ENCODE data around the gene DRG2. TPM values are rescaled to one million over a fixed set of nuclear protein-coding genes. Genes with fewer than 3 reads are reported as not detected.

DRG2 gene
- polyA plus RNA-seq, 2 donors, result 29.8 to 35.0 TPM

- Histone ChIP-seq H3K4me1 (ENCODE audit: control insufficient read depth in 2 of 2, insufficient read depth in 2 of 2, low read length in 1 of 2) (no peaks in the 10 kb centered on the region), H3K27ac (ENCODE audit: low read depth in 2 of 2, low read length in 1 of 2) (no peak overlapping the region), H3K36me3 (ENCODE audit: control insufficient read depth in 2 of 2, insufficient read depth in 2 of 2, low read length in 1 of 2) (peaks cover 7 to 23% of the 10 kb centered on the region in 2 donors), H3K27me3 (ENCODE audit: control insufficient read depth in 1 of 2, insufficient read depth in 2 of 2, low read length in 2 of 2) (no peaks in the 10 kb centered on the region), H3K9me3 (ENCODE audit: control insufficient read depth in 2 of 2, insufficient read depth in 1 of 2, low read depth in 1 of 2, low read length in 1 of 2) (no peaks in the 10 kb centered on the region), H3K4me3 (ENCODE audit: low read depth in 1 of 2, low read length in 2 of 2) (no peak overlapping the region)
- 73 to 81% methylated on average over 10 of the region's 10 CpGs for WGBS, 2 donors
Observed at GRCh38 chr17:18109935-18110485, 22.3 kb downstream of the DRG2 start.

- Histone ChIP-seq H3K27ac (ENCODE audit: low read depth in 2 of 2, low read length in 1 of 2) (no peak overlapping the region), H3K9me3 (ENCODE audit: control insufficient read depth in 2 of 2, insufficient read depth in 1 of 2, low read depth in 1 of 2, low read length in 1 of 2) (no peaks in the 10 kb centered on the region), H3K4me1 (ENCODE audit: control insufficient read depth in 2 of 2, insufficient read depth in 2 of 2, low read length in 1 of 2) (no peaks in the 10 kb centered on the region), H3K27me3 (ENCODE audit: control insufficient read depth in 1 of 2, insufficient read depth in 2 of 2, low read length in 2 of 2) (no peaks in the 10 kb centered on the region), H3K36me3 (ENCODE audit: control insufficient read depth in 2 of 2, insufficient read depth in 2 of 2, low read length in 1 of 2) (peaks cover 7 to 16% of the 10 kb centered on the region in 2 donors), H3K4me3 (ENCODE audit: low read depth in 1 of 2, low read length in 2 of 2) (no peak overlapping the region)
- WGBS, 2 donors, result 63 to 80% methylated on average over 4 of the region's 4 CpGs
Observed at GRCh38 chr17:18110636-18111145, 22.9 kb downstream of the DRG2 start.

- 58 to 66% methylated on average over 6 of the region's 6 CpGs for WGBS, 2 donors
- Histone ChIP-seq H3K9me3 (ENCODE audit: control insufficient read depth in 2 of 2, insufficient read depth in 1 of 2, low read depth in 1 of 2, low read length in 1 of 2) (no peaks in the 10 kb centered on the region), H3K4me3 (ENCODE audit: low read depth in 1 of 2, low read length in 2 of 2) (no peak overlapping the region), H3K27ac (ENCODE audit: low read depth in 2 of 2, low read length in 1 of 2) (no peak overlapping the region), H3K36me3 (ENCODE audit: control insufficient read depth in 2 of 2, insufficient read depth in 2 of 2, low read length in 1 of 2) (peaks cover 0 to 9% of the 10 kb centered on the region in 2 donors), H3K4me1 (ENCODE audit: control insufficient read depth in 2 of 2, insufficient read depth in 2 of 2, low read length in 1 of 2) (no peaks in the 10 kb centered on the region), H3K27me3 (ENCODE audit: control insufficient read depth in 1 of 2, insufficient read depth in 2 of 2, low read length in 2 of 2) (no peaks in the 10 kb centered on the region)
Observed at GRCh38 chr17:18111330-18111971, 23.7 kb downstream of the DRG2 start.

DNA sequence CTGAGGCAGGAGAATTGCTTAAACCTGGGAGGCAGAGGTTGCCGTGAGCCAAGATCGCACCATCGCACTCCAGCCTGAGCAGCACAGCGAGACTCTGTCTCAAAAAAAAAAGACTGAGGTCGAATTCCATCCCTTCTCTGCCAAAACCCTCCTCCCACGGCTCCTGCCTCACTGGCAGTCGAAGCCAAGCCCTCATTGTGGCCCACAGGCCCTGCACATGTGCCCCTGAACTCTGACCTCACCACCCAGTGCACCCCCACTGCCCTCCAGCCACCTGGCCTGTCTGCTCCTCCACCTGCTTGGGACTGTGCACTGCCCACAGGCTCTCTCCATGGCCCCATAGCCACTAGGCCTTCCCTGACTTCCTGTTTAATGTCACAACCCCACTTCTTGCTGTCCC is 27.8 kb downstream of the DRG2 start:
- no peaks in the 10 kb centered on the region for H3K4me1 ChIP-seq (ENCODE audit: control insufficient read depth in 2 of 2, insufficient read depth in 2 of 2, low read length in 1 of 2)
- WGBS, 2 donors, result 54 to 71% methylated on average over 7 of the region's 7 CpGs
- no peak overlapping the region for H3K27ac ChIP-seq (ENCODE audit: low read depth in 2 of 2, low read length in 1 of 2)

DNA sequence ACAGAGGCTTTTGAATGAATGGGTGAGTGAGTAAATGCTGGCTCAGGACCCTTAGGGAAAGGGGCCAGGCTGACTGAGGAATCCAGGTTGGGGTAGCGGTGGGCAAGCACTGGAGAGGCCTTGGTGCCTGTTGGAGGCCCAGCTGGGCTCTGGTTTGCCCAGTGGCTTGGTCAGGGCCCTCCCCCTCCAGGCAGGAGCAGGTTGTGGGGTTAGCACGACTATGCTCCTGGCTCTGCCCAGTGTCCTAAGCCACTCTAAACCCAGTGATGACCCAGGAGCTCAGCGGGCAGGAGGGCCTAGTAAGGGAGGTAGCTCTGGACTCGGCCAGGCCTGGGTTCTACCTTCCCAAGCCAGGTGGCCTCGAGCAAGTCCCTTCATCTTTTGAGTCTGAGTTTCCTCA is 28.3 kb downstream of the DRG2 start:
- Histone ChIP-seq H3K36me3 (ENCODE audit: control insufficient read depth in 2 of 2, insufficient read depth in 2 of 2, low read length in 1 of 2) (no peaks in the 10 kb centered on the region), H3K27ac (ENCODE audit: low read depth in 2 of 2, low read length in 1 of 2) (no peak overlapping the region), H3K4me1 (ENCODE audit: control insufficient read depth in 2 of 2, insufficient read depth in 2 of 2, low read length in 1 of 2) (no peaks in the 10 kb centered on the region), H3K4me3 (ENCODE audit: low read depth in 1 of 2, low read length in 2 of 2) (no peak overlapping the region), H3K27me3 (ENCODE audit: control insufficient read depth in 1 of 2, insufficient read depth in 2 of 2, low read length in 2 of 2) (no peaks in the 10 kb centered on the region), H3K9me3 (ENCODE audit: control insufficient read depth in 2 of 2, insufficient read depth in 1 of 2, low read depth in 1 of 2, low read length in 1 of 2) (no peaks in the 10 kb centered on the region)
- 79 to 87% methylated on average over 5 of the region's 5 CpGs for WGBS, 2 donors

More for the DNA sequence above, 27.8 kb downstream of the DRG2 start:
- Histone ChIP-seq H3K27me3 (ENCODE audit: control insufficient read depth in 1 of 2, insufficient read depth in 2 of 2, low read length in 2 of 2) (no peaks in the 10 kb centered on the region), H3K36me3 (ENCODE audit: control insufficient read depth in 2 of 2, insufficient read depth in 2 of 2, low read length in 1 of 2) (no peaks in the 10 kb centered on the region), H3K9me3 (ENCODE audit: control insufficient read depth in 2 of 2, insufficient read depth in 1 of 2, low read depth in 1 of 2, low read length in 1 of 2) (no peaks in the 10 kb centered on the region), H3K4me3 (ENCODE audit: low read depth in 1 of 2, low read length in 2 of 2) (no peak overlapping the region)

GRCh38 chr17:18117533-18117932 is 29.8 kb downstream of the DRG2 start:
- H3K27ac ChIP-seq (ENCODE audit: low read depth in 2 of 2, low read length in 1 of 2), result no peak overlapping the region
- WGBS, 2 donors, result 96 to 100% methylated on average over 1 of the region's 1 CpG
- H3K4me3 ChIP-seq (ENCODE audit: low read depth in 1 of 2, low read length in 2 of 2), result no peak overlapping the region
- no peaks in the 10 kb centered on the region for H3K9me3 ChIP-seq (ENCODE audit: control insufficient read depth in 2 of 2, insufficient read depth in 1 of 2, low read depth in 1 of 2, low read length in 1 of 2)
- H3K4me1 ChIP-seq (ENCODE audit: control insufficient read depth in 2 of 2, insufficient read depth in 2 of 2, low read length in 1 of 2), result no peaks in the 10 kb centered on the region
- H3K36me3 ChIP-seq (ENCODE audit: control insufficient read depth in 2 of 2, insufficient read depth in 2 of 2, low read length in 1 of 2), result no peaks in the 10 kb centered on the region
- no peaks in the 10 kb centered on the region for H3K27me3 ChIP-seq (ENCODE audit: control insufficient read depth in 1 of 2, insufficient read depth in 2 of 2, low read length in 2 of 2)

DNA sequence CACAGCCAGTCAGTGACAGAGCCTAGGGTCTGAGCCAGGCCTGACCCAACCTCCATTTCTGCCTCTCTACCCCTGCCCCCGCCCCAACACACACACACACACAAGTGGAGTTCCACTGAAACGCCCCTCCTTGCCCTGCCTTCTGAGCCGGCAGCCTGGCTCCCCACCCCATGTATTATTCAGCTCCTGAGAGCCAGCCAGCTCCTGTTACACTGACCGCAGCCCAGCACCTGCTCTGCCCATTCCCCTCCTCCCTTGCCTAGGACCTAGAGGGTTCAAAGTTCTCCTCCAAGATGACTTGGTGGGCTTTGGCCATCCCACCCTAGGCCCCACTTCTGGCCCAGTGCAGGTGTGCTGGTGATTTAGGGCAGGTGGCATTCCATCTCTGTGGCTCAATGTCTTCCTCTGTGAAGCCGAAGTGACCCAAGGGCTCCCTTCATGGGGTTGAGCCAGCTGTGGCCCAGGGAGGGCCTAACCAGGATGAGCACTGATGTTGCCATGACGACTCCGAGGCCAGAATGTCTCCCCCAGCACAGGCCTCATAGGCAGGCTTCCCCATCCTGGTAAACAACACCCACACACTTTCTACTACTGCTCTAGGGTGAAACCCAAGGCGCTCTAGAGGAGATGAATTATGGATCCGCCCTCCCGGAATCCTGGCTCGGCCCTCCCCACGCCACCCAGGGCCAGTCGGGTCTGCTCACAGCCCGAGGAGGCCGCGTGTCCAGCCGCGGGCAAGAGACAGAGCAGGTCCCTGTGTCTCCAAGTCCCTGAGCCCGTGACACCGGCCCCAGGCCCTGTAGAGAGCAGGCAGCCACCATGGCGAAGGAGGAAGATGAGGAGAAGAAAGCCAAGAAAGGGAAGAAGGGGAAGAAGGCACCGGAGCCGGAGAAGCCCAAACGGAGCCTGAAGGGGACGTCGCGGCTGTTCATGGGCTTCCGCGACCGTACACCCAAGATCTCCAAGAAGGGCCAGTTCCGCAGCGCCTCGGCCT is 30.5 kb downstream of the DRG2 start:
- no peaks in the 10 kb centered on the region for H3K9me3 ChIP-seq (ENCODE audit: control insufficient read depth in 2 of 2, insufficient read depth in 1 of 2, low read depth in 1 of 2, low read length in 1 of 2)
- no peak overlapping the region for H3K27ac ChIP-seq (ENCODE audit: low read depth in 2 of 2, low read length in 1 of 2)
- no peaks in the 10 kb centered on the region for H3K36me3 ChIP-seq (ENCODE audit: control insufficient read depth in 2 of 2, insufficient read depth in 2 of 2, low read length in 1 of 2)
- H3K4me1 ChIP-seq (ENCODE audit: control insufficient read depth in 2 of 2, insufficient read depth in 2 of 2, low read length in 1 of 2), result no peaks in the 10 kb centered on the region
- no peaks in the 10 kb centered on the region for H3K27me3 ChIP-seq (ENCODE audit: control insufficient read depth in 1 of 2, insufficient read depth in 2 of 2, low read length in 2 of 2)
- 87 to 89% methylated on average over 32 to 33 of the region's 33 CpGs for WGBS, 2 donors
- no peak overlapping the region for H3K4me3 ChIP-seq (ENCODE audit: low read depth in 1 of 2, low read length in 2 of 2)

GRCh38 chr17:18119166-18119745 is 31.5 kb downstream of the DRG2 start:
- H3K27ac ChIP-seq (ENCODE audit: low read depth in 2 of 2, low read length in 1 of 2), result no peak overlapping the region
- 97 to 98% methylated on average over 56 to 57 of the region's 57 CpGs for WGBS, 2 donors

GRCh38 chr17:18119938-18120337 is 32.2 kb downstream of the DRG2 start:
- Histone ChIP-seq H3K4me1 (ENCODE audit: control insufficient read depth in 2 of 2, insufficient read depth in 2 of 2, low read length in 1 of 2) (no peaks in the 10 kb centered on the region), H3K9me3 (ENCODE audit: control insufficient read depth in 2 of 2, insufficient read depth in 1 of 2, low read depth in 1 of 2, low read length in 1 of 2) (no peaks in the 10 kb centered on the region), H3K36me3 (ENCODE audit: control insufficient read depth in 2 of 2, insufficient read depth in 2 of 2, low read length in 1 of 2) (no peaks in the 10 kb centered on the region), H3K27me3 (ENCODE audit: control insufficient read depth in 1 of 2, insufficient read depth in 2 of 2, low read length in 2 of 2) (no peaks in the 10 kb centered on the region), H3K27ac (ENCODE audit: low read depth in 2 of 2, low read length in 1 of 2) (no peak overlapping the region), H3K4me3 (ENCODE audit: low read depth in 1 of 2, low read length in 2 of 2) (no peak overlapping the region)
- 97% methylated on average over 30 of the region's 30 CpGs for WGBS, 2 donors

More at GRCh38 chr17:18119166-18119745, 31.5 kb downstream of the DRG2 start:
- Histone ChIP-seq H3K4me3 (ENCODE audit: low read depth in 1 of 2, low read length in 2 of 2) (no peak overlapping the region), H3K9me3 (ENCODE audit: control insufficient read depth in 2 of 2, insufficient read depth in 1 of 2, low read depth in 1 of 2, low read length in 1 of 2) (no peaks in the 10 kb centered on the region), H3K36me3 (ENCODE audit: control insufficient read depth in 2 of 2, insufficient read depth in 2 of 2, low read length in 1 of 2) (no peaks in the 10 kb centered on the region), H3K4me1 (ENCODE audit: control insufficient read depth in 2 of 2, insufficient read depth in 2 of 2, low read length in 1 of 2) (no peaks in the 10 kb centered on the region), H3K27me3 (ENCODE audit: control insufficient read depth in 1 of 2, insufficient read depth in 2 of 2, low read length in 2 of 2) (no peaks in the 10 kb centered on the region)

Measured in esophagus (tissue), 2 donors.